ENCODE measurements around the gene PID1. TPM values are rescaled to one million over a fixed set of nuclear protein-coding genes. Genes with fewer than 3 reads are reported as not detected.

PID1 gene
- total RNA-seq, 4 donors from 2014 or later: 1.0 to 33.0 (median 8.4) TPM

- intact Hi-C loops (cut with DNase I): no loop called here
- Histone ChIP-seq H3K36me3 (no peaks in the 10 kb centered on the region), H3K27ac (no peak overlapping the region), H3K4me1 (no peaks in the 10 kb centered on the region), H3K9me3 (peaks cover 0 to 17% (median 0%) of the 10 kb centered on the region in 3 donors), H3K4me3 (no peak overlapping the region), H3K27me3 (no peaks in the 10 kb centered on the region)
- WGBS, 2 donors: 78 to 86% methylated on average over 2 of the region's 2 CpGs
- no peak for TF ChIP-seq CTCF (IDR thresholded peaks at IDR 0.05)
- no peak for TF ChIP-seq POLR2A (IDR thresholded peaks at IDR 0.05)
- DNase-seq: no peak
Observed at GRCh38 chr2:229244975-229245374, 26.1 kb downstream of the PID1 start.

GRCh38 chr2:229243890-229244560 is 27.1 kb downstream of the PID1 start:
- no peaks in the 10 kb centered on the region for H3K4me1 ChIP-seq
- no peak for DNase-seq
- no peak overlapping the region for H3K27ac ChIP-seq
- 41 to 44% methylated on average over 2 of the region's 2 CpGs for WGBS, 2 donors
- peaks cover 0 to 17% (median 0%) of the 10 kb centered on the region in 3 donors for H3K9me3 ChIP-seq
- H3K27me3 ChIP-seq: no peaks in the 10 kb centered on the region
- no peak overlapping the region for H3K4me3 ChIP-seq
- no peak for TF ChIP-seq POLR2A (IDR thresholded peaks at IDR 0.05)
- no peak for TF ChIP-seq CTCF (IDR thresholded peaks at IDR 0.05)
- intact Hi-C loops (cut with DNase I): no loop called here
- no peaks in the 10 kb centered on the region for H3K36me3 ChIP-seq

GRCh38 chr2:229240984-229241491 is 30.0 kb downstream of the PID1 start:
- Histone ChIP-seq H3K36me3 (no peaks in the 10 kb centered on the region), H3K27ac (no peak overlapping the region), H3K9me3 (peaks cover 0 to 17% (median 0%) of the 10 kb centered on the region in 3 donors), H3K4me1 (no peaks in the 10 kb centered on the region), H3K27me3 (no peaks in the 10 kb centered on the region), H3K4me3 (no peak overlapping the region)
- no peak for DNase-seq
- no peak for TF ChIP-seq POLR2A (IDR thresholded peaks at IDR 0.05)
- TF ChIP-seq CTCF (IDR thresholded peaks at IDR 0.05): no peak
- intact Hi-C loops (cut with DNase I): no loop called here

- TF ChIP-seq CTCF (IDR thresholded peaks at IDR 0.05): no peak
- TF ChIP-seq POLR2A (IDR thresholded peaks at IDR 0.05): no peak
- Histone ChIP-seq H3K4me3 (no peak overlapping the region), H3K4me1 (no peaks in the 10 kb centered on the region), H3K27me3 (no peaks in the 10 kb centered on the region), H3K27ac (no peak overlapping the region), H3K36me3 (no peaks in the 10 kb centered on the region), H3K9me3 (peaks cover 0 to 17% (median 0%) of the 10 kb centered on the region in 3 donors)
- no peak for DNase-seq
- 49 to 73% methylated on average over 2 of the region's 2 CpGs for WGBS, 2 donors
- intact Hi-C loops (cut with DNase I): no loop called here
Observed at GRCh38 chr2:229239021-229239420, 32.1 kb downstream of the PID1 start.

- WGBS, 2 donors: 31 to 39% methylated on average over 2 of the region's 2 CpGs
- H3K36me3 ChIP-seq: no peaks in the 10 kb centered on the region
- peaks cover 0 to 15% (median 0%) of the 10 kb centered on the region in 3 donors for H3K9me3 ChIP-seq
- H3K4me1 ChIP-seq: no peaks in the 10 kb centered on the region
- no peak overlapping the region for H3K4me3 ChIP-seq
- TF ChIP-seq POLR2A (IDR thresholded peaks at IDR 0.05): no peak
- TF ChIP-seq CTCF (IDR thresholded peaks at IDR 0.05): no peak
- no peak for DNase-seq
- H3K27me3 ChIP-seq: no peaks in the 10 kb centered on the region
- intact Hi-C loops (cut with DNase I): no loop called here
- H3K27ac ChIP-seq: no peak overlapping the region
Observed at GRCh38 chr2:229237270-229237669, 33.8 kb downstream of the PID1 start.

Data from esophagus squamous epithelium (tissue), 5 donors.